ENCODE results near the gene SYNM.

Gene SYNM

DNA sequence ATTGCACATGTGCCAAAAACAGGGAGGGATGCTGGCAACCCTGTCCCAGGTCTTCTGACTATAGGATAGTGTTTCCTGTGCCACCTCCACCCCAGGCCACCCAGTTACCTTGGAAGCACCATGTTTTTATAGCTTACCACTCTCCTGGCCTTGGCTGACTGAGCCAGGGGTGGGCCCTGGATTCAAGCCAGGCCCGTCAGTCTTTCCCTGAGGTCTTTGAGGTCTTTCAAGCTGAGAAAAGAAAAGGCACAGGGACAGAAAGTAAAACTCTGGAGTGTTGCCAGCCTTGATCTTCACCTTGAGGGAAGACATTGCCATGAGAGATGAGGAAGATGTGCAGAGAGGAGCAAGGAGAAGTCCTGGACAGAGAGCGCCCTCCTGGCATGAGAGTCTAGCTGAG, 46.3 kb downstream of the SYNM start:
- DNase-seq (ENCODE audit: low spot score), result no peak
- CTCF ChIA-PET, result no interaction called here
- TF ChIP-seq, protein P1, sequence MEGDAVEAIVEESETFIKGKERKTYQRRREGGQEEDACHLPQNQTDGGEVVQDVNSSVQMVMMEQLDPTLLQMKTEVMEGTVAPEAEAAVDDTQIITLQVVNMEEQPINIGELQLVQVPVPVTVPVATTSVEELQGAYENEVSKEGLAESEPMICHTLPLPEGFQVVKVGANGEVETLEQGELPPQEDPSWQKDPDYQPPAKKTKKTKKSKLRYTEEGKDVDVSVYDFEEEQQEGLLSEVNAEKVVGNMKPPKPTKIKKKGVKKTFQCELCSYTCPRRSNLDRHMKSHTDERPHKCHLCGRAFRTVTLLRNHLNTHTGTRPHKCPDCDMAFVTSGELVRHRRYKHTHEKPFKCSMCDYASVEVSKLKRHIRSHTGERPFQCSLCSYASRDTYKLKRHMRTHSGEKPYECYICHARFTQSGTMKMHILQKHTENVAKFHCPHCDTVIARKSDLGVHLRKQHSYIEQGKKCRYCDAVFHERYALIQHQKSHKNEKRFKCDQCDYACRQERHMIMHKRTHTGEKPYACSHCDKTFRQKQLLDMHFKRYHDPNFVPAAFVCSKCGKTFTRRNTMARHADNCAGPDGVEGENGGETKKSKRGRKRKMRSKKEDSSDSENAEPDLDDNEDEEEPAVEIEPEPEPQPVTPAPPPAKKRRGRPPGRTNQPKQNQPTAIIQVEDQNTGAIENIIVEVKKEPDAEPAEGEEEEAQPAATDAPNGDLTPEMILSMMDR (conservative IDR thresholded peaks at IDR 0.05; ENCODE audit: low read depth), result no peak
- POLR2A ChIA-PET (ENCODE audit: low non-redundant PET), result no interaction called here
- no peak overlapping the region for H3K27ac ChIP-seq

DNA sequence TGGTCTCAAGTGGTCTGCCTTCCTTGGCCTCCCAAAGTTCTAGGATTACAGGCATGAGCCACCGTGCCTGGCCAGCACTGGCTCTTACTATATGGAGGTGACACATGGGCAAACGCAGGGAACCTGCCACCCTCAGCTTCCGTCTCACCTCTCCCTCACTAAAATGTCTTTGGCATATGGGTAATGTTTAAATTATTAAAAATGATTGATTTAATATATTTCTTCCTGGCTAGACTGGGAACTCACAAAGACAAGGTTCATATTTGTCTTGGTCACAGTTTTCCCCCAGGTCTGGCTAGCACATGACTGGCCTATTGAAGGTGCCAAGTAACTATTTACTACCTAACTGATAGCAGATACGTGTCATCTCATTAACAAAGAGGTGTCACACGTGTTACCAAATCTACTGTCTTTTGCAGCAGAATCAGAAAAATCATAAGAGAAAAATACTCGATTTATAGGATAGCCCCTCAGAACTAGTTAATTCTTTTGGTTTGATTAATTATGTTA, 48.2 kb downstream of the SYNM start:
- TF ChIP-seq, protein P1 (conservative IDR thresholded peaks at IDR 0.05; ENCODE audit: low read depth), result no peak
- no peak for DNase-seq (ENCODE audit: low spot score)
- no peak overlapping the region for H3K27ac ChIP-seq
- POLR2A ChIA-PET (ENCODE audit: low non-redundant PET), result no interaction called here
- CTCF ChIA-PET, result no interaction called here

DNA sequence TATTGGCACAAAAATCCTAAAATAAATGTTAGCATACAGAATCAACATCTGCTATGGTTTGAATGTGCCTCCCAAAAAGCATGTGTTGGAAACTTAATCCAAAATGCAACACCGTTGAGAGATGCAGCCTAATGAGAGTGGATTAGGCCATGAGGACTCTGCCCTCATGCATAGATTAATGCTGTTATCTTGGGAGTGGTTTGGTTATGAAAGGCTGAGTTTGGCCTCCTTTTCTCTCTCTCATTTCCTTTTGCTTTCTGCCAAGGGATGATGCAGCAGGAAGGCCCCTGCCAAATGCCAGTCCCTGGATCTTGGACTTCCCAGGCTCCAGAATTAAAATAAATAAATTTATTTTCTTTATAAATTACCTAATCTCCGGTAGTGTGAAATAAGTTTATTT, 49.4 kb downstream of the SYNM start:
- POLR2A ChIA-PET (ENCODE audit: low non-redundant PET), result no interaction called here
- DNase-seq (ENCODE audit: low spot score), result no peak
- no peak overlapping the region for H3K27ac ChIP-seq
- TF ChIP-seq, protein P1 (conservative IDR thresholded peaks at IDR 0.05; ENCODE audit: low read depth), result no peak
- CTCF ChIA-PET, result no interaction called here

DNA sequence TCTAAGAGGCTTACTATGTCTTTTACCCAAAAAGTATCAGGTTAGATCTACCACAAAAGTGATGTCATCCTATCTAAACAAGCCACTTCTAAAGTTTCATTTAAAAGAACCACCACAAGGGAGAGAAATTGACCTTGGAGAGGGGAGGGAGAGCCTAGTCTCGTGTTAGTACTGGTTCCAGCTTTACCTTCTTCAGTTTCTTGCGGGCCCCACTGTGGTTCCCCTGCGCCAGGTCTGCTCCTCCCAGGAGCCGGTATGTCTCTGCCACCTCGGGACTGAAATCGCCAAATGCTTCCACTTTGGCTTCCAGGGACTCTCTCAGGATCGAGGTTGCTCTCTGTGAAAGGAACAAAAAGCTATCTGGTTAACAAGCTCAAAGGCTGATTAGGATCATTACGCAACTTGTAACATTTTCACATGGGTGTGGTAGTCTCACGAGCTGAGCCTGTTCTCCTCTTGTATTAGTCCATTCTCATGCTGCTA, 51.1 kb downstream of the SYNM start:
- DNase-seq (ENCODE audit: low spot score), result peak; percentile 17
- ChIA-PET CTCF (interaction anchor here (0.5 kb wide), 1 partner anchor 1148 kb away, joined by 5 read pairs; no protein-coding TSS in a partner anchor), POLR2A (ENCODE audit: low non-redundant PET) (no interaction called here)
- TF ChIP-seq, protein P1 (conservative IDR thresholded peaks at IDR 0.05; ENCODE audit: low read depth), result no peak
- no peak overlapping the region for H3K27ac ChIP-seq

DNA sequence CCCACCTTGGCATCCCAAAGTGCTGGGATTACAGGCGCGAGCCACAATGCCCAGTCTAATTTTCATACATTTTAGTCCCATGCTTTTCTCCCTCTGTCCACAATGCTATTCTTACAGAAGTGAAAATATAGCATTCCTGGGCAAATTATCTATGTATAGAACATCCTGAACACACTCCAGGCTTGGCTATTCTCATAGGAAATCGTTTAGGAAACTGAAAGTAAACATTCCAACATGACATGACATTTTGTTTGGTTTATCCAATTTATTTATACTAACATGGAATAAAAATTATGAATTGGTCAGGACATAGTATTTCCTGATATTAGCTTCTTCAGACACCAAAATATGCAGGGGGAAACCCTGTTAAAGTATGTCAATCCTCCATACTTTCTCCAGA, 52.6 kb downstream of the SYNM start:
- ChIA-PET POLR2A (ENCODE audit: low non-redundant PET) (no interaction called here), CTCF (interaction anchor here (0.5 to 1.5 kb wide), 2 partner anchors 57 to 573 kb away, joined by 3 read pairs; no protein-coding TSS in a partner anchor)
- no peak overlapping the region for H3K27ac ChIP-seq
- TF ChIP-seq, protein P1 (conservative IDR thresholded peaks at IDR 0.05; ENCODE audit: low read depth), result no peak
- no peak for DNase-seq (ENCODE audit: low spot score)

DNA sequence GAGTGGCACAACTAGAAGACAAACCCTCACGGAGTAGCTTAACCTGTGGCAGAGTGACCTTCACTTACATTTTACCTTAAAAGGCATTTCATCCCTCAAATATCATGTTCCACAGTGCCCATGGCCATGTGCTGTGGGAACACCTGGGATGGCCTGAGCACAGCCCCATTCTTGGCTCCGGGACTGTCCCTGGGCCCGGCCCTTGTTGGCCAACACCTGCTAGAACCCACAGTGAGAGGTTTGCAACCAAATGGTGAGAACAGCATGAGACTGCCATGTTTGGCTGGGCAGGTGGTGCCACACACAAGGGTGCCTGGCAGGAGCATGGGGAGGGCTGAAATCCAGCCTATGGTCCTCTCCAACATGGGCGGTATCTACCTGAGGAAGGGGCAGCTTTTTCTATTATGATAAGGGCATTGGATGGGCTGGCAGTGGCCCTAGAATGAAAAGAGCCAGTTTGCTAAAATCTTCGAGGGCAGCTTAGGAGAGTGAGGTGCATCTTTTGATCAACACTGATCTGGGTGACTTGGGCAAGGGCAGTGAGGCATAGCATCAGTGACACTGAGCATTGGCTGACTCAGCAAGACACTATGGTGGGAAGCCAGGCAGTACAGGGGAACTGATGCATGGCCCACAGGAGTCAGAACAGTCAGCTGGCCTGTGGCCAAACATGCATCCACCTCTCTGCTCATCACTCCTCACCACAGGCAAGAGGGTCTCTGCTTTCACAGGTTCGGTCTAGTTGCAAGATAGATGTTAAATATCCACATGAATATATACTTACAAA, 53.9 kb downstream of the SYNM start:
- CTCF ChIA-PET, result no interaction called here
- H3K27ac ChIP-seq, result no peak overlapping the region
- POLR2A ChIA-PET (ENCODE audit: low non-redundant PET), result no interaction called here

More for the DNA sequence above, 53.9 kb downstream of the SYNM start:
- TF ChIP-seq, protein P1 (conservative IDR thresholded peaks at IDR 0.05; ENCODE audit: low read depth), result no peak
- DNase-seq (ENCODE audit: low spot score), result no peak
